Caco-2 (cell line): ENCODE results near the gene UGT2B11. TPM values are rescaled to one million over a fixed set of nuclear protein-coding genes. Genes with fewer than 3 reads are reported as not detected.
"Not testable (repeated sequence)": the region's sequence is repeated elsewhere in the genome, so short reads cannot be mapped to it uniquely, and the experiment has no call there.

ENCODE experiments used
- BruUV-seq: library from RNA; stranded (reverse); fragments of 400-500 nt; replicated peaks from 2 replicates; lab custom pipeline; 2021; lab: Mats Ljungman, UMichigan
- CTCF ChIA-PET: fragments of 300-600 bp; sonication (Branson Sonifier 250); formaldehyde crosslinking; loops from one replicate; lab custom pipeline; 2022; ENCODE audit warnings: antibody characterized with exemption; lab: Charles Lee
- POLR2A ChIA-PET: fragments of 300-600 bp; sonication (Branson Sonifier 250); formaldehyde crosslinking; loops from one replicate; lab custom pipeline; 2022; ENCODE audit warnings: antibody characterized with exemption; lab: Charles Lee
- DNase-seq, 2 experiments: peaks; one replicate each; pipeline versions ENCODE4 v3.0.0 to v3.0.0-alpha.2; 2020 to 2022
- H3K27me3 ChIP-seq: replicated peaks from 2 replicates; pipeline ENCODE4 v1.6.0; 2011; ENCODE audit warnings: low read length; ENCODE audit not compliant: control insufficient read depth, insufficient read depth
- H3K36me3 ChIP-seq: 2 replicates; pipeline ENCODE4 v1.5.1; 2011; ENCODE audit warnings: low read length; ENCODE audit not compliant: control insufficient read depth, insufficient read depth
- H3K4me1 ChIP-seq: fragments of 250-450 bp; sonication (Bioruptor Pico); 2 replicates; pipeline ENCODE4 v1.5.1; 2020; ENCODE audit warnings: mild to moderate bottlenecking
- H3K4me3 ChIP-seq: 2 replicates; pipeline ENCODE4 v1.5.1; 2011; ENCODE audit warnings: low read depth, mild to moderate bottlenecking, control low read depth, low read length
- H3K9me3 ChIP-seq: fragments of 250-450 bp; sonication (Bioruptor Pico); 2 replicates; pipeline ENCODE4 v1.5.1; 2020; ENCODE audit warnings: mild to moderate bottlenecking, moderate library complexity
- H3K27ac Mint-ChIP-seq: one replicate; pipeline ENCODE4 v1.8.0; 2022; ENCODE audit warnings: mixed read lengths; ENCODE audit not compliant: unreplicated experiment
- H3K27me3 Mint-ChIP-seq: one replicate; pipeline ENCODE4 v1.8.0; 2022; ENCODE audit warnings: mixed read lengths; ENCODE audit not compliant: insufficient read depth, unreplicated experiment
- H3K36me3 Mint-ChIP-seq: one replicate; pipeline ENCODE4 v1.8.0; 2022; ENCODE audit warnings: mild to moderate bottlenecking, mixed read lengths; ENCODE audit not compliant: insufficient read depth, unreplicated experiment
- H3K4me1 Mint-ChIP-seq: one replicate; pipeline ENCODE4 v1.8.0; 2022; ENCODE audit warnings: low read depth, mixed read lengths; ENCODE audit not compliant: unreplicated experiment
- H3K4me3 Mint-ChIP-seq: one replicate; pipeline ENCODE4 v1.8.0; 2022; ENCODE audit warnings: mild to moderate bottlenecking, moderate library complexity, mixed read lengths; ENCODE audit not compliant: unreplicated experiment
- H3K9me3 Mint-ChIP-seq: one replicate; pipeline ENCODE4 v1.8.0; 2022; ENCODE audit warnings: mixed read lengths; ENCODE audit not compliant: unreplicated experiment
- intact Hi-C: fragments of 100-400 bp; cut with micrococcal nuclease; formaldehyde crosslinking; loops from one replicate; pipeline ENCODE4 v1.10.0; 2022; ENCODE audit not compliant: unreplicated experiment
- total RNA-seq: library from RNA; stranded (reverse); gene quantifications from 2 replicates; pipeline ENCODE4 v1.2.3, GENCODE V29; 2022
- TF ChIP-seq, protein P1 (sequence below), 2 experiments: fragments of 200-600 bp in 1 of 2; IDR thresholded peaks; 1 replicate in 1 of 2; 2 replicates in 1 of 2; pipeline versions ENCODE4 v1.5.1 to v1.8.0; 2011 to 2022; ENCODE audit warnings: antibody characterized with exemption in 1 of 2, control low read depth in 1 of 2, inconsistent platforms in 1 of 2, low read depth in 1 of 2, low read length in 1 of 2, mild to moderate bottlenecking in 1 of 2, moderate library complexity in 1 of 2; ENCODE audit not compliant: insufficient read depth in 1 of 2, severe bottlenecking in 1 of 2, unreplicated experiment in 1 of 2

UGT2B11 gene
- total RNA-seq, 1 experiment from 2014 or later, result not detected

DNA sequence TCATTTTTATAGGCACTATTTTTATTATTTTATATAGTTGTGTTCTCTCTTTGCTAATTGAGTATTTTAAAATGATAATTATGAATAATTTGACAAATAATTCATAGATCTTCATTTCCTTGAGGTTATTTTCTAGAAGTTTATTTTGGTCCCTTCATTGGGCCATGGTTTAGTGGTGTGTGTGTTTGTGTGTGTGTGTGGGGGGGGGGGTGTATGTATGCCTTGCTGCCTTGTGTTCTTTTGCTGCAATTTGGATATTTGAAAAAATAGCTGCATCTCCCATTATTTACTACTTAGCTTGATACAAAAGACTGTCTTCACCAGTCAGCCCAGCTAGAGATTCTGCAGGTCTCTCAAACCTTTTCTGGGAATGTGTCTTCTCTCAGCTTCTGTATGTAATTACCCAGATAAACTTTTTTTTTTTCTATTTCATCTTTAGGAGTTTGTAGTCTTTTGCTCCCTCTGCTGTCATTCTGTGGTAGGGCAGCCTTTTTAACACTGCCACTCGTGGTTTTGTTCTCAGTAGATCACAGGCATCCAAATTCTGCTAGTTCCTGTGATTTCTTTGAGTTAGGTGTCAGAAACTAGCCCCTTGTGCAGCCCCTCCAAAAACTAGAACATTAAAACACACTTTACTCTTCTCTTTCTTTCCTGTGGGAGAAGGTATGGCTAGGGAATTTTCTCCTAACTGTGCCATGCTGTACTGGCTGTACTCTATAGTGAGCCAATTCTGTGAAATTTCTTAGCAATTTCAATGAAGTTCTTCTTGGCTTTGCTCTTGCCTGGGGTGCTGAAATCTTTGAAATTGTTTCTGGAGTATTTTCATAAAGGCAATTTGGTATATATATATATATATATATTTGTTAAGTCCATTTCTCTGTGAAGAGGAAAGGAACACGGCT lies 44.1 kb downstream of the UGT2B11 start:
- H3K4me3 Mint-ChIP-seq, H3K27me3 ChIP-seq, H3K36me3 ChIP-seq, H3K4me1 ChIP-seq, POLR2A ChIA-PET, H3K4me3 ChIP-seq, H3K36me3 Mint-ChIP-seq, H3K9me3 ChIP-seq, H3K4me1 Mint-ChIP-seq, H3K27me3 Mint-ChIP-seq, BruUV-seq: not testable (repeated sequence)
- H3K9me3 Mint-ChIP-seq, result peaks cover 10% of the 10 kb centered on the region
- peak overlapping the region; percentile 46 for H3K27ac Mint-ChIP-seq
- peak; percentile 57 to 71 for DNase-seq
- TF ChIP-seq, protein P1, sequence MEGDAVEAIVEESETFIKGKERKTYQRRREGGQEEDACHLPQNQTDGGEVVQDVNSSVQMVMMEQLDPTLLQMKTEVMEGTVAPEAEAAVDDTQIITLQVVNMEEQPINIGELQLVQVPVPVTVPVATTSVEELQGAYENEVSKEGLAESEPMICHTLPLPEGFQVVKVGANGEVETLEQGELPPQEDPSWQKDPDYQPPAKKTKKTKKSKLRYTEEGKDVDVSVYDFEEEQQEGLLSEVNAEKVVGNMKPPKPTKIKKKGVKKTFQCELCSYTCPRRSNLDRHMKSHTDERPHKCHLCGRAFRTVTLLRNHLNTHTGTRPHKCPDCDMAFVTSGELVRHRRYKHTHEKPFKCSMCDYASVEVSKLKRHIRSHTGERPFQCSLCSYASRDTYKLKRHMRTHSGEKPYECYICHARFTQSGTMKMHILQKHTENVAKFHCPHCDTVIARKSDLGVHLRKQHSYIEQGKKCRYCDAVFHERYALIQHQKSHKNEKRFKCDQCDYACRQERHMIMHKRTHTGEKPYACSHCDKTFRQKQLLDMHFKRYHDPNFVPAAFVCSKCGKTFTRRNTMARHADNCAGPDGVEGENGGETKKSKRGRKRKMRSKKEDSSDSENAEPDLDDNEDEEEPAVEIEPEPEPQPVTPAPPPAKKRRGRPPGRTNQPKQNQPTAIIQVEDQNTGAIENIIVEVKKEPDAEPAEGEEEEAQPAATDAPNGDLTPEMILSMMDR (IDR thresholded peaks at IDR 0.05; ENCODE audit: insufficient read depth in 1 of 2, low read depth in 1 of 2, low read length in 1 of 2, severe bottlenecking in 1 of 2, unreplicated experiment in 1 of 2), result peak; percentile 58 to 74
- CTCF ChIA-PET, result interaction anchor here (0.6 to 1.3 kb wide), 6 partner anchors 9 to 672 kb away, joined by 3 read pairs; no protein-coding TSS in a partner anchor
- intact Hi-C loops, result loop anchor here (1.0 to 2.0 kb wide), 4 partner anchors 264 to 672 kb away; no protein-coding TSS in a partner anchor

DNA sequence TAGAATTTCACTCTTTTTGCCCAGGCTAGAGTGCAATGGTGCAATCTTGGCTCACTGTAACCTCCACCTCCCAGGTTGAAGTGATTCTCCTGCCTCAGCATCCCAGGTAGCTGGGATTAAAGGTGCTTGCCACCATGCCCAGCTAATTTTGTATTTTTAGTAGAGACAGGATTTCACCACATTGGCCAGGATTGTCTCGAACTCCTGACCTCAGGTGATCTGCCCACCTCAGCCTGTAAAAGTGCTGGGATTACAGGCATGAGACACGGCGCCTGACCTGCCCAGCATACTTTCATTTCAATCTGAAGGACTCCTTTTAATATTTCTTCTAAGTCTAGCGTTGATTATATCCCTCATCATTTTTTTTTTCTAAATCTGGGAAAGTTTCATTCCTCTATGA lies 45.4 kb downstream of the UGT2B11 start:
- H3K4me3 ChIP-seq, H3K36me3 Mint-ChIP-seq, H3K27ac Mint-ChIP-seq, H3K4me1 Mint-ChIP-seq, H3K36me3 ChIP-seq, H3K4me3 Mint-ChIP-seq, H3K27me3 Mint-ChIP-seq, DNase-seq, H3K4me1 ChIP-seq, H3K9me3 ChIP-seq, H3K27me3 ChIP-seq, BruUV-seq, POLR2A ChIA-PET: not testable (repeated sequence)
- intact Hi-C loops, result loop anchor here (5.0 kb wide), 1 partner anchor 207 kb away; no protein-coding TSS in a partner anchor
- H3K9me3 Mint-ChIP-seq, result peaks cover 10% of the 10 kb centered on the region
- CTCF ChIA-PET, result interaction anchor here (1.3 kb wide), 1 partner anchor 10 kb away, joined by 3 read pairs; no protein-coding TSS in a partner anchor

DNA sequence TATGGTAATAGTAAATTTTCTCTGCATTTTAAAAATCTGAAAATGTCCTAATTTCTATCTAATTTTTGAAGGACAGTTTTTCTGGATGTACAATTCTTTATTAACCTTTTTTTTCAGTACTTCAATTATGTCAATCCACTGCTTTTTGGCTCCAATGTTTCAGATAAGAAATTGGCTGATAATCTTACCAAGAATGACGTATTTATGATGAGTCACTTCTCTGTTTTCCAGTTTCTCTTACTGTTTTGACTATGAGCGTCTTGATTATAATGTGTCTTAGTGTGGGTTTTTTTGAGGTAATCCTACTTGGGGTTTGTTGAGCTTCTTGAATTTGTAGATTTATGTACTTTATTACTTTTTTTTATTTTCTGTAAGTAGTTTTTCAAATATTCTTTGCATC lies 47.2 kb downstream of the UGT2B11 start:
- TF ChIP-seq, protein P1 (IDR thresholded peaks at IDR 0.05; ENCODE audit: insufficient read depth in 1 of 2, low read depth in 1 of 2, low read length in 1 of 2, severe bottlenecking in 1 of 2, unreplicated experiment in 1 of 2), result no peak
- peaks cover 6% of the 10 kb centered on the region for H3K4me1 Mint-ChIP-seq
- H3K27me3 ChIP-seq, result no peaks in the 10 kb centered on the region
- no peak overlapping the region for H3K4me3 Mint-ChIP-seq
- H3K27me3 Mint-ChIP-seq, result no peaks in the 10 kb centered on the region
- H3K27ac Mint-ChIP-seq, result no peak overlapping the region
- peaks cover 10% of the 10 kb centered on the region for H3K9me3 Mint-ChIP-seq
- intact Hi-C loops, result loop anchor here (5.0 kb wide), 1 partner anchor 205 kb away; no protein-coding TSS in a partner anchor
- no peaks in the 10 kb centered on the region for H3K36me3 ChIP-seq
- POLR2A ChIA-PET, result no interaction called here
- no TSS peak for BruUV-seq
- peaks cover 10% of the 10 kb centered on the region for H3K9me3 ChIP-seq
- H3K36me3 Mint-ChIP-seq, result peaks cover 8% of the 10 kb centered on the region
- H3K4me3 ChIP-seq, result no peak overlapping the region
- no peak for DNase-seq
- CTCF ChIA-PET, result no interaction called here
- H3K4me1 ChIP-seq, result 0 out of 2 replicates have a peak, but pooled peaks cover 4% of the 10 kb centered on the region

DNA sequence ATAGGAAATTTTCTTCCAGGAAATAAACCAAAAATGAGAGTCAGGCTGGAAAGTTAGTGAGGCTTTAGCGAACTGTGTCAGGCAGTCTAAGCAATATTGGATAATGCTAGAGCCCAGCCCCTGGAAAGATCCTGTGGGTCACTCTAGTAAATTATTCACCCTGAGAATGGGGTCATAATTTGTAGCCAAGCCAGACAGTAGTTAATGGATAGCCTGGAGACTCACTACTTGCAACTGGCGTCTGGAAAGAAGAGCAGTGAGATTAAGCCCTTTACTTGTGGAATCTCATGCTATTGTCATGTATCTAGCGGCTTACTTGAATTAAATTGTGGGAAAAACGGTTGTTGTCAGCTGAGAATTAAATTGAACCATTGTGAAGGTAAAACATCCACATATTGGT lies 48.2 kb downstream of the UGT2B11 start:
- H3K27me3 ChIP-seq, H3K27me3 Mint-ChIP-seq, H3K4me1 ChIP-seq, H3K4me3 ChIP-seq, H3K36me3 Mint-ChIP-seq, POLR2A ChIA-PET, H3K27ac Mint-ChIP-seq, H3K4me3 Mint-ChIP-seq, BruUV-seq, H3K36me3 ChIP-seq, DNase-seq, H3K9me3 ChIP-seq, H3K4me1 Mint-ChIP-seq, CTCF ChIA-PET: not testable (repeated sequence)
- intact Hi-C loops, result loop anchor here (5.0 kb wide), 1 partner anchor 204 kb away; no protein-coding TSS in a partner anchor
- H3K9me3 Mint-ChIP-seq, result peaks cover 10% of the 10 kb centered on the region

DNA sequence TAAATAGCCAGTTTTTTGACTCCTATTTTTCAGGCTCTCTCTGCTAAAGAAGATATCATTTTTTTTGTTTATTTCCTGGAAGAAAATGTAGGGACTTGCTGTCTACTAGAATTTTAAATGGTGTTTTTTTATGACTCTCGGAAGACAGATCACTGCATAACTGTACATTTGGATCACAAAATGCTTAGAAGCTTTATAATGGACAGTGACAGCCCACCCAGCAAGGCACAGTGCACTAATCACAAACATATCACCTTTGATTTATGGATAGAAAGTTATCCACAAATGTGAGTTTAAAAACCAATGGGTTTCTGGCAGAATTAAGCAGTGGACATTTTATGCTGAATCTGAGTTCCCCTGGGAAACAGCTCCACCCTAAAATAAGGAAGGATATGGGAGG lies 48.8 kb downstream of the UGT2B11 start:
- H3K27me3 Mint-ChIP-seq, BruUV-seq, H3K4me3 ChIP-seq, H3K4me3 Mint-ChIP-seq, H3K36me3 ChIP-seq, H3K36me3 Mint-ChIP-seq, H3K4me1 Mint-ChIP-seq, H3K27me3 ChIP-seq, POLR2A ChIA-PET, DNase-seq, H3K27ac Mint-ChIP-seq, CTCF ChIA-PET, H3K4me1 ChIP-seq, H3K9me3 ChIP-seq: not testable (repeated sequence)
- peaks cover 10% of the 10 kb centered on the region for H3K9me3 Mint-ChIP-seq
- intact Hi-C loops, result loop anchor here (5.0 kb wide), 1 partner anchor 203 kb away; no protein-coding TSS in a partner anchor
